Measurements from ENCODE around the gene IGFBP4.

Gene IGFBP4

GRCh38 chr17:40422990-40423633 is 20.1 kb upstream of the IGFBP4 start:
- 0 out of 2 replicates have a peak overlapping the region, but pooled peaks have one; percentile 29 for H3K27ac ChIP-seq
- TF ChIP-seq ZFX (IDR thresholded peaks at IDR 0.05; ENCODE audit: borderline replicate concordance), result no peak
- peak; percentile 44 for TF ChIP-seq CTCF (IDR thresholded peaks at IDR 0.05)

GRCh38 chr17:40425741-40426140 is 17.5 kb upstream of the IGFBP4 start:
- TF ChIP-seq CTCF (IDR thresholded peaks at IDR 0.05) (no peak), ZFX (IDR thresholded peaks at IDR 0.05; ENCODE audit: borderline replicate concordance) (no peak)
- H3K27ac ChIP-seq, result no peak overlapping the region

- no peak for TF ChIP-seq CTCF (IDR thresholded peaks at IDR 0.05)
- TF ChIP-seq ZFX (IDR thresholded peaks at IDR 0.05; ENCODE audit: borderline replicate concordance), result no peak
- H3K27ac ChIP-seq, result no peak overlapping the region
Observed at GRCh38 chr17:40427002-40427491, 16.2 kb upstream of the IGFBP4 start.

- TF ChIP-seq CTCF (IDR thresholded peaks at IDR 0.05) (no peak), ZFX (IDR thresholded peaks at IDR 0.05; ENCODE audit: borderline replicate concordance) (no peak)
- H3K27ac ChIP-seq, result no peak overlapping the region
Observed at GRCh38 chr17:40430272-40431230, 12.7 kb upstream of the IGFBP4 start.

- TF ChIP-seq ZFX (IDR thresholded peaks at IDR 0.05; ENCODE audit: borderline replicate concordance), result no peak
- TF ChIP-seq CTCF (IDR thresholded peaks at IDR 0.05), result no peak
Observed at GRCh38 chr17:40431231-40431602, 12.0 kb upstream of the IGFBP4 start.

GRCh38 chr17:40432864-40433528 is 10.3 kb upstream of the IGFBP4 start:
- no peak overlapping the region for H3K27ac ChIP-seq
- TF ChIP-seq CTCF (IDR thresholded peaks at IDR 0.05) (no peak), ZFX (IDR thresholded peaks at IDR 0.05; ENCODE audit: borderline replicate concordance) (no peak)

More at GRCh38 chr17:40431231-40431602, 12.0 kb upstream of the IGFBP4 start:
- H3K27ac ChIP-seq, result no peak overlapping the region
